Measurements from ENCODE around the gene NOS1.
"Not testable (repeated sequence)": the region's sequence is repeated elsewhere in the genome, so short reads cannot be mapped to it uniquely, and the experiment has no call there.

The NOS1 gene

GRCh38 chr12:117202033-117202432, 159.4 kb downstream of the NOS1 start:
- no peak for DNase-seq

GRCh38 chr12:117199956-117200744, 161.3 kb downstream of the NOS1 start:
- DNase-seq, result not testable (repeated sequence)

GRCh38 chr12:117196334-117196733, 165.1 kb downstream of the NOS1 start:
- DNase-seq, result not testable (repeated sequence)

GRCh38 chr12:117195027-117195426, 166.4 kb downstream of the NOS1 start:
- not testable (repeated sequence) for DNase-seq

GRCh38 chr12:117193903-117194302, 167.5 kb downstream of the NOS1 start:
- DNase-seq, result no peak

GRCh38 chr12:117192581-117192980, 168.8 kb downstream of the NOS1 start:
- DNase-seq, result not testable (repeated sequence)

- DNase-seq, result no peak
Observed at GRCh38 chr12:117192057-117192456, 169.4 kb downstream of the NOS1 start.

- peak; percentile 97 for DNase-seq
Observed at GRCh38 chr12:117190210-117190781, 171.1 kb downstream of the NOS1 start, which contains the start of gene FBXO21. Gene FBXO21 (minus strand): TSS chr12:117190470. CDS start chr12:117190456, 14 bp downstream.

- peak; percentile 68 for DNase-seq
Observed at GRCh38 chr12:117189725-117190209, 171.7 kb downstream of the NOS1 start.

- no peak for DNase-seq
Observed at GRCh38 chr12:117188961-117189724, 172.3 kb downstream of the NOS1 start.

GRCh38 chr12:117188121-117188665, 173.2 kb downstream of the NOS1 start:
- DNase-seq, result no peak

- DNase-seq, result no peak
Observed at GRCh38 chr12:117187421-117187820, 174.0 kb downstream of the NOS1 start.

GRCh38 chr12:117182866-117183265, 178.6 kb downstream of the NOS1 start:
- DNase-seq, result no peak

GRCh38 chr12:117181468-117181843, 180.0 kb downstream of the NOS1 start:
- not testable (repeated sequence) for DNase-seq

- no peak for DNase-seq
Observed at GRCh38 chr12:117180758-117181467, 180.5 kb downstream of the NOS1 start.

GRCh38 chr12:117178745-117179144, 182.7 kb downstream of the NOS1 start:
- DNase-seq, result no peak

- no peak for DNase-seq
Observed at GRCh38 chr12:117178301-117178700, 183.1 kb downstream of the NOS1 start.

- no peak for DNase-seq
Observed at GRCh38 chr12:117172168-117172567, 189.3 kb downstream of the NOS1 start.

GRCh38 chr12:117171499-117172162, 189.8 kb downstream of the NOS1 start:
- DNase-seq, result no peak

GRCh38 chr12:117169548-117169947, 191.9 kb downstream of the NOS1 start:
- no peak for DNase-seq

- DNase-seq, result no peak
Observed at GRCh38 chr12:117168976-117169375, 192.4 kb downstream of the NOS1 start.

- DNase-seq, result no peak
Observed at GRCh38 chr12:117167769-117168168, 193.7 kb downstream of the NOS1 start.

All from activated CD8-positive, alpha-beta memory T cell treated with anti-CD3 and anti-CD28 coated beads, Interleukin-2, amount 50 U/mL, for 48 hours (primary cell).